GM19463 (cell line): ENCODE data around the gene ZDHHC12.

ENCODE experiments used
- ATAC-seq: cut with Tn5 transposase; IDR thresholded peaks from one replicate; pipeline ENCODE4 v1.9.1; 2021; ENCODE audit warnings: mild to moderate bottlenecking, moderate library complexity; ENCODE audit not compliant: unreplicated experiment

The ZDHHC12 gene, protein sequence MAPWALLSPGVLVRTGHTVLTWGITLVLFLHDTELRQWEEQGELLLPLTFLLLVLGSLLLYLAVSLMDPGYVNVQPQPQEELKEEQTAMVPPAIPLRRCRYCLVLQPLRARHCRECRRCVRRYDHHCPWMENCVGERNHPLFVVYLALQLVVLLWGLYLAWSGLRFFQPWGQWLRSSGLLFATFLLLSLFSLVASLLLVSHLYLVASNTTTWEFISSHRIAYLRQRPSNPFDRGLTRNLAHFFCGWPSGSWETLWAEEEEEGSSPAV

GRCh38 chr9:128723866-128724743 lies at the start of gene ZDHHC12:
ZDHHC12 (minus strand) TSS chr9:128724127; CDS start chr9:128724093, 34 bp downstream.
- peak; percentile 97 for ATAC-seq

DNA sequence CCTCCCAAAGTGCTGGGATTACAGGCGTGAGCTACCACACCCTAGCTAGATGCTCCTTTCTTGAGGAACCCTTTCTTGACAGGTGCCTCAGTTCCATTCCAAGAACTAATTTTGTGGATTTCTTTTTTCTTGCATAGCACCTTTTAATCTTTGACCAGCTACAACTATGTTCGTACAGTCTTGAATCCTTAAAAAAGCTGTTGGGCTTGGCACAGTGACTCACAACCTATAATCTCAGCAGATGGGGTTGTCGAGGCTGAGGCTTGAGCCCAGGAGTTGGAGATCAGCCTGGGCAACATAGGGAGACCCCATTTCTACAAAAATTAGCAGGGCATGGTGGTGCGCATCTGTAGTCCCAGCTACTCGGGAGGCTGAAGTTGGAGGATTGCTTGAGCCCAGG lies 49.1 kb upstream of the ZDHHC12 start:
- no peak for ATAC-seq

DNA sequence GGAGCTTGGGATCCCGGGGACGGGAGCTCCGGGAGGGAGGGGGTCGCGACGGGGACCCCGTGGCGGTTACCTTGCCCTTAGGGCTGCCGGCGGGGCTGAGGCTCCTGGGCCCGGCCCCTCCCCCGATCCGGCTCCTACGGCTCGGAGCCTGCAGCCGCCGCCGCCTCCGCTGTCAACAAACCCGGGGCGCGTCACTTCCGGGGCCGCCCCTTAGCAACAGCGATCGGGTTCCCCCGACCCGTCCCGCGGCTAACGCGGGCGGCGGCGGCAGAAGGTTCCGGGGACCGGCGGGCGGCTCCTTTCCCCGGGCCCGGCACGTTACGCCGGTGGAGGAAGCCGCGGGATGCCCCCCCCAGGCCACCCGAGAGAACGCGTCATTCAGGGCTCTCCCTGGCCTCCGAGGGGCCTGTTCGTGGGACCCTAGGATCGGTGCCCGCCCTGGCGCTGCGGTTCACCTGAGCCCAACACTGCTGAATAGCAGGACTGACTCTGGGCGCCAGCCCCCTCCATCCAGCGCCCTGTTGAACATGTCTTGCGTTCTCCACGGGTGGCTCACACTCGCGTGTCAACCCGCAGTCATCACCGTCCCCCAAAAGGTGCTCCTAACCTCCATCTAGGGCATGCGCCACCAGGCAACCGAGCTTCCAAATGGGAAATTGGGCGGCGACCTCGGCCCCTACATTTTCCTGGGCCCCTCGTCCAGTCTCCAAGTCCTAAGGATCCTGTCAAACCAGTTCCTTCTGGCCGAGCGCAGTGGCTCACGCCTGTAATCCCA lies 48.0 kb upstream of the ZDHHC12 start, which contains the start of gene ZER1:
ZER1 (minus strand) TSS at position 183 of the 775 bp plus-strand sequence. CDS start 16,362 bp downstream, outside the sequence.
- ATAC-seq, result peak; percentile 94

- no peak for ATAC-seq
Measured at GRCh38 chr9:128771094-128771721, 47.3 kb upstream of the ZDHHC12 start.

DNA sequence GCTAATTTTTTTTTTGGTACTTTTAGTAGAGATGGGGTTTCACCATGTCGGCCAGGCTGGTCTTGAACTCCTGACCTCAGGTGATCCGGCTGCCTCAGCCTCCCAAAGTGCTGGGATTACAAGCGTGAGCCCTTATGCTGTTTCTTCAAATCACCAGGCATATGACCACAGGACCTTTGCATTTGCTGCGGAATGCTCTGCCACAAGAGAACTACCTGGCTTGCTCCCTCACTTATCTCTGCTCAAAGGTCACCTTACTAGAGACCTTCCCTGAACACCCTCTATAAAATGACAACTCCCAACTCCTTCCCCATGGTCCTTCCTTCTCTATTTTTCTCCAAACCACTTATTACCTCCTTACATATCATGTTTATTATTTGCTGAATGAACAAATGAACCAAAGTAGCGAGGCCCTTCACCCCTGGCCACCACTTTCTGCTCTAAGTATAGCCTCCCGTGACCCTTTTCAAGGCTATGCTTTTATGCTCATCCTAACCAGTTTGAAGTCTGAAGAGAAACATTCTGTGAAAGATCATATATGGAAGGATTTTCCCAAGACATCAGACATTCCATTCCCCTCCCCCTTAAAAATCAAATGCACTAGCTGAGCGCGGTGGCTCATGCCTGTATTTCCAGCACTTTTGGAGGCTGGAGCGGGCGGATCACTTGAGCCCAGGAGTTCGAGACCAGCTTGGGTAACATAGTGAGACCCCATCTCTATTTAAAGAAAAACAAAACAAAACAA lies 46.5 kb upstream of the ZDHHC12 start:
- ATAC-seq, result no peak

- no peak for ATAC-seq
Measured at GRCh38 chr9:128768606-128769005, 44.7 kb upstream of the ZDHHC12 start.

GRCh38 chr9:128765499-128765898 lies 41.6 kb upstream of the ZDHHC12 start:
- ATAC-seq, result no peak

GRCh38 chr9:128764361-128764760 lies 40.4 kb upstream of the ZDHHC12 start:
- ATAC-seq, result no peak

DNA sequence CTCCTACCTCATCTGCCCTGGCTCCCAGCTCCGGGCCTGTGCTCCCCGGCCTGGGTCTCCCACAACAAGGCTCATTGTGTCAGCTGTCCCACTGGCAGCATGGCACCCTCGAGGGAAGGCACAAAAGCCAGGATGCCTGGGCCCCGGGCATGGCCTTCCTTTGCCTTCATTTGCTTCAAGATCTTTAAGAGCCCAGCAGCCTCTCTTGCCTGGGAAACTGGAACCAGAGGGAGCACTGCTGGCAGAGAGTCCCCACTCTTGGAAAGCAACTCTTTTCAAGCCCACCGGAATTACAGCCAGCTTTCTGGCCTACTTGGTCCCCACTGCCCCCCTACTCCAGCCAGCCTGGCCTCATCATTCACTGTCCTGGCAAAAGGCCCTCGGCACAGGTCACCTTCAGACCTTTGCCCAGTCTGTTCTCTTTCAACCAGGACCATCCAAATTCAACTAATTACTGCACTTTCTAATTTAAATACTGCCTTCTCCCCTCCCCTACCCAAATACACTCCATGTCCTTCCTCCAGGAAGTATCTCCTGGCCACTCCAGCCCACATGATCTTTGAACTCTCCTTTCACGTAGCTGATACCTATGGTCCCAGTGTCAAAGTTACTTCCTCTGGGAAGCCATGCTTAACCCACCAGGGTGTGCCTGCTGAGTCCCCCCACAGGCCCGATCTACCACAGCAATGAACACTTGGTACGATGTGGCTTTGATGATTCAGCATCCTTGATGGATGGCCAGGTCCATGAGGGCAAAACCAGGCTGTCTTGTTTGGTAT lies 38.9 kb upstream of the ZDHHC12 start:
- no peak for ATAC-seq

- no peak for ATAC-seq
Measured at GRCh38 chr9:128757602-128758001, 33.7 kb upstream of the ZDHHC12 start.

DNA sequence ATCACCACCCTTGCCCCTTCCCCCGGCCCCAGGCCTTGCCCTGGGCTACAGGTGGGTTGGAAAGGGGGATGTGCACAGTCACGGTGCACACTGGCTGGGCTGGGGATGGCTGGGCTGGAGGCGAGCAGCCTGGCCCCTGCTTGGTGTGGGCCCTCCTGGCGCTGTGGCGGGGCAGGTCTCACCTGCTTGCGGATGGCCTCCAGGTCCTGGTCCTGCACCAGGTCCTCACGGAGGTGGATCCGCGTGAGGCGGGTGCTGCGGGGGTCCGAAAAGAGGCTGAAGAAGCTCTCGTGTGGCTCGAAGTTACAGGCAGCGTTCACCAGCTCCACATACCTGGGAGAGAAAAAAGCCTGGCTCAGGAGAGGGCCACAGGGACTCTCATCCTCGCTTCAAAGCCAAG lies 29.7 kb upstream of the ZDHHC12 start:
- no peak for ATAC-seq

- ATAC-seq, result no peak
Measured at GRCh38 chr9:128750926-128751595, 27.1 kb upstream of the ZDHHC12 start.

DNA sequence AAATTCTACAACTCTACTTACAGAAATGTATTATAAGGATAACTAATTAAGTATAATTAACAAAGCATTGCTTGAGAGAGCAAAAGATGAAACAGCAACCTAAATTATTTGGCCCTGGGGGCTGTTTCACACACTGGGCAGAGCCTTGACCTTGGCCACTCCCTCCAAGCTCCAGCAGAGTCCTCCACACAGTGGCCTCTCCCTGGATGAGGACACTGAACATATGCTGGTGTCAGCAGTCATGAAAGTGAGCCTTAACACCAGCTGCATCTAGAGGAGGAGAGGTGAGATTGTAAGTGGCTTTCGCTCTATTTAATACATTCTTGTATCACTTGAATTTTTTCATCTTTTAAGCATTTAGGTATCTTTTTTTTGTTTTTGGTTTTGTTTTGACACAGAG lies 23.3 kb upstream of the ZDHHC12 start:
- no peak for ATAC-seq

DNA sequence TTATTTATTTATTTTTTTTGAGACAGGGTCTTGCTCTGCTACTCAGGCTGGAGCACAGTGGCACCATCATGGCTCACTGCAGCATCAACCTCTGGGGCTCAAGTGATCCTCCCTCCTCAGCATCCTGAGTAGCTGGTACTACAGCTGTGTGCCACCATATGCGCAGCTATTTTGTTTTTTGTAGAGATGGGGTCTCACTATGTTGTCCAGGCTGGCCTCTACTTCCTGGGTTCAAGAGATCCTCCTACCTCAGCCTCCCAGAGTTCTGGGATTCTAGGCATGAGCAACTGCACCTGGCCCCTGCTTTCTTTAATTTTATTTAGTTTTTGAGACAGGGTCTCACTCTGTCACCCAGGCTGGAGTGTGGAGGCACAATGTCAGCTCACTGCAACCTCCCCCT lies 19.5 kb upstream of the ZDHHC12 start:
- ATAC-seq, result no peak

DNA sequence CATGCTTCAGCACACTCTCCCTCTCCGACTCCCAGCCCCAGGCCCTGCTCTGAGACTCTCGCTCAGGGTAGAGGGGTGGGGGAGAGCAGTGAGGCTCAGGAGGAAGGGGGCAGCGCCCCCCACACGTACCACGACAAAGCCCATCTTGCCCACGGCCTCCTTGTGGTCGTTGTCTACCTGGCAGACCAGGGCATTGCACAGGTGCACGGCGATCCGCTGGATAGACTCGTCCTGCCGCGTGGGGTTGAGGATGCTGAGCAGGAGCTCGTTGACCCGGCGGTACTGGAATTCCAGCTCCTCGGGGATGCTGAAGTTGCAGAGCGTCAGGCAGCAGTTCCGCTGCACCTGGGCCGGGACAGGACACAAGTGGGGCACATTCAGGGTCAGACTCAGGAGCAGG lies 18.5 kb upstream of the ZDHHC12 start:
- no peak for ATAC-seq

- no peak for ATAC-seq
Measured at GRCh38 chr9:128735373-128735772, 11.4 kb upstream of the ZDHHC12 start.

GRCh38 chr9:128733256-128733655 lies 9.3 kb upstream of the ZDHHC12 start:
- ATAC-seq, result no peak

GRCh38 chr9:128732576-128732975 lies 8.6 kb upstream of the ZDHHC12 start:
- no peak for ATAC-seq

GRCh38 chr9:128731691-128732090 lies 7.8 kb upstream of the ZDHHC12 start:
- ATAC-seq, result no peak
